ENCODE results near the gene USP12.

The USP12 gene

DNA sequence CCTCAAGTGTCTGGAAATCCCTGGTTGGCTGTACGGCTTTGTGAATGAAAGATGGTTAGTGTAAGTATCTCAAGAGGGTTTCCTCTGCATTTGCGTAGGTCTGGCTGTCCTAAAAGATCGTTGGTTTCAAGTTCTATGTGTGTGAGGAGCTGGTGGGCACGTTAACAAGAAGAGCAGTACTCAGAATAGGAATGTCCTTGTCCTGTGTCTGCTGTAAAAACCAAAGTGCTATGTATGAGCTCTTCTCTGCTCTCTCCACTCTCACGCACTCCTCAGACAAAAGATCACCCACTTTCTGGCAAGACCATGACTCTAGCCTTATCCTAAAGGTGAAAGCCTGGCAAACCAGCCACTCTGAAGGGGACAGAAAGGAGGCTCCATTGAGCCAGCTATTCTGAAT lies 39.1 kb downstream of the USP12 start:
- ChIA-PET POLR2A (no interaction called here), CTCF (interaction anchor here (0.7 kb wide), 1 partner anchor 87 kb away, joined by 3 read pairs; no protein-coding TSS in a partner anchor)
- TF ChIP-seq ZNF384 (IDR thresholded peaks at IDR 0.05): no peak
- no peak for TF ChIP-seq CTBP1 (IDR thresholded peaks at IDR 0.05; ENCODE audit: borderline replicate concordance)
- TF ChIP-seq FOXK2 (IDR thresholded peaks at IDR 0.05): no peak
- no peak for TF ChIP-seq NFRKB (IDR thresholded peaks at IDR 0.05)
- TF ChIP-seq ELF4 (IDR thresholded peaks at IDR 0.05): no peak
- no peak for TF ChIP-seq LEF1 (IDR thresholded peaks at IDR 0.05; ENCODE audit: borderline replicate concordance)
- TF ChIP-seq SP1 (IDR thresholded peaks at IDR 0.05): no peak
- no peak for TF ChIP-seq FOXA1 (IDR thresholded peaks at IDR 0.05)
- no peak for TF ChIP-seq ARNT (IDR thresholded peaks at IDR 0.05)
- TF ChIP-seq L3MBTL2 (conservative IDR thresholded peaks at IDR 0.05): no peak
- no peak for TF ChIP-seq HDGF (IDR thresholded peaks at IDR 0.05; ENCODE audit: borderline replicate concordance)
- no peak for TF ChIP-seq SUZ12 (IDR thresholded peaks at IDR 0.05)
- DNase-seq (ENCODE audit: extremely low spot score): no peak

DNA sequence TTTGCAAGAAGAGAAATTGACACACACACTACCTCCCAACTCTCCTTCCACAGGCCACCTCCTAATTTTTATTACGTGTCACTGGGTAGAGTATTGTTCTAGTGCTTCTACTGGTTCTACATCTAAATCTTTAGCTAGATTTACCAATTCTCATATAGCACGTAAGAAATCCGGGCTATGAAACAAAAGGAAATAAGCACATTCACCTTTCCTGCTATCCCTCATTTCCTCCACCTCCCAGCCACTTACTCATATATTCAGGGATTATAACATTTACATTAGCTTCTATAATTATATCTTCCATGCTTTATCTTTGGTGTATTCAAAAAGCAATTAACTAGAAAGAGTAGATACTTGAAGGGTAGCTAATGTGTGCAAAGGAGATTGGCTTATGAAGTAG lies 39.7 kb downstream of the USP12 start:
- ChIA-PET POLR2A (no interaction called here), CTCF (no interaction called here)
- TF ChIP-seq BHLHE40 (IDR thresholded peaks at IDR 0.05; ENCODE audit: borderline replicate concordance): no peak
- no peak for TF ChIP-seq L3MBTL2 (conservative IDR thresholded peaks at IDR 0.05)
- TF ChIP-seq ELF4 (IDR thresholded peaks at IDR 0.05): no peak
- no peak for TF ChIP-seq LEF1 (IDR thresholded peaks at IDR 0.05; ENCODE audit: borderline replicate concordance)
- TF ChIP-seq CTBP1 (IDR thresholded peaks at IDR 0.05; ENCODE audit: borderline replicate concordance): no peak
- no peak for TF ChIP-seq HDGF (IDR thresholded peaks at IDR 0.05; ENCODE audit: borderline replicate concordance)
- no peak for TF ChIP-seq ZNF384 (IDR thresholded peaks at IDR 0.05)
- TF ChIP-seq, protein P1, sequence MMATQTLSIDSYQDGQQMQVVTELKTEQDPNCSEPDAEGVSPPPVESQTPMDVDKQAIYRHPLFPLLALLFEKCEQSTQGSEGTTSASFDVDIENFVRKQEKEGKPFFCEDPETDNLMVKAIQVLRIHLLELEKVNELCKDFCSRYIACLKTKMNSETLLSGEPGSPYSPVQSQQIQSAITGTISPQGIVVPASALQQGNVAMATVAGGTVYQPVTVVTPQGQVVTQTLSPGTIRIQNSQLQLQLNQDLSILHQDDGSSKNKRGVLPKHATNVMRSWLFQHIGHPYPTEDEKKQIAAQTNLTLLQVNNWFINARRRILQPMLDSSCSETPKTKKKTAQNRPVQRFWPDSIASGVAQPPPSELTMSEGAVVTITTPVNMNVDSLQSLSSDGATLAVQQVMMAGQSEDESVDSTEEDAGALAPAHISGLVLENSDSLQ (IDR thresholded peaks at IDR 0.05): no peak
- TF ChIP-seq FOXA1 (IDR thresholded peaks at IDR 0.05): no peak
- TF ChIP-seq FOXK2 (IDR thresholded peaks at IDR 0.05): no peak
- TF ChIP-seq SP1 (IDR thresholded peaks at IDR 0.05): no peak
- TF ChIP-seq ARNT (IDR thresholded peaks at IDR 0.05): no peak
- no peak for TF ChIP-seq FOXM1 (IDR thresholded peaks at IDR 0.05; ENCODE audit: borderline replicate concordance)
- TF ChIP-seq TARDBP (IDR thresholded peaks at IDR 0.05): no peak
- no peak for TF ChIP-seq SUZ12 (IDR thresholded peaks at IDR 0.05)
- no peak for TF ChIP-seq NFRKB (IDR thresholded peaks at IDR 0.05)
- no peak for DNase-seq (ENCODE audit: extremely low spot score)

DNA sequence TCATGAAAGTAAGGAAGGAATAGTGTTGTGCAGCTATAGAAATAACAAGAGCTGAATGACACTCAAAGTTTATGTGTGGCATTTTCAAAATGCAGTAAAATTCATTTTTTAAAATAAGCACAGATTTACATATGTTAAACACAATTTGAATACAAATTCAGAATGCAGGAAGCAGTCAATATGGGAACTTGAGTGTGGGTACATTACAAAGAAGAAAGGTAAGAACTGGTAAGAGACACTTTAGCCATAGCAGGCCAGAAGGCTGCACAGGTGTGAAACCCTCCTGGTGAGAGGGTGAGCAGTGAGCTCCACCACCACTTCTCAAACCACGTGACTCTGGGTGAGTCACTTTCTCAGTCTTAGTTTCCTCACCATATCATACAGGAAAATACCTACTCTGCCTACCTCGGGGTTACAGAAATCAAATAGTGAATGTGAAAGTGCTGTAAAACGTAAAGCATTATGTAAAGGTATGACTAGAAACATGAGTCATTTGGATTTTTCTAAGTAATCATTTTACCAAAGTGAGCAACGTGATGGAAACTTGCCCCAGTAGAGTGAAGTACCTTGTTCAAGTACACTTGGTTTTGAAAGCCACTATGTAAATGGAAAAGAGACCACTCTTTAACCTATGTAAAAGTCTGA lies 40.5 kb downstream of the USP12 start:
- no peak for DNase-seq (ENCODE audit: extremely low spot score)
- ChIA-PET CTCF (no interaction called here), POLR2A (no interaction called here)
- TF ChIP-seq CTBP1 (IDR thresholded peaks at IDR 0.05; ENCODE audit: borderline replicate concordance) (no peak), FOXK2 (IDR thresholded peaks at IDR 0.05) (no peak), ZNF384 (IDR thresholded peaks at IDR 0.05) (no peak), NFRKB (IDR thresholded peaks at IDR 0.05) (no peak), LEF1 (IDR thresholded peaks at IDR 0.05; ENCODE audit: borderline replicate concordance) (no peak), FOXM1 (IDR thresholded peaks at IDR 0.05; ENCODE audit: borderline replicate concordance) (no peak), TARDBP (IDR thresholded peaks at IDR 0.05) (no peak), FOXA1 (IDR thresholded peaks at IDR 0.05) (no peak), SUZ12 (IDR thresholded peaks at IDR 0.05) (no peak), HDGF (IDR thresholded peaks at IDR 0.05; ENCODE audit: borderline replicate concordance) (no peak), ELF4 (IDR thresholded peaks at IDR 0.05) (no peak), BHLHE40 (IDR thresholded peaks at IDR 0.05; ENCODE audit: borderline replicate concordance) (no peak), L3MBTL2 (conservative IDR thresholded peaks at IDR 0.05) (no peak)
- TF ChIP-seq, protein P1 (IDR thresholded peaks at IDR 0.05): no peak

DNA sequence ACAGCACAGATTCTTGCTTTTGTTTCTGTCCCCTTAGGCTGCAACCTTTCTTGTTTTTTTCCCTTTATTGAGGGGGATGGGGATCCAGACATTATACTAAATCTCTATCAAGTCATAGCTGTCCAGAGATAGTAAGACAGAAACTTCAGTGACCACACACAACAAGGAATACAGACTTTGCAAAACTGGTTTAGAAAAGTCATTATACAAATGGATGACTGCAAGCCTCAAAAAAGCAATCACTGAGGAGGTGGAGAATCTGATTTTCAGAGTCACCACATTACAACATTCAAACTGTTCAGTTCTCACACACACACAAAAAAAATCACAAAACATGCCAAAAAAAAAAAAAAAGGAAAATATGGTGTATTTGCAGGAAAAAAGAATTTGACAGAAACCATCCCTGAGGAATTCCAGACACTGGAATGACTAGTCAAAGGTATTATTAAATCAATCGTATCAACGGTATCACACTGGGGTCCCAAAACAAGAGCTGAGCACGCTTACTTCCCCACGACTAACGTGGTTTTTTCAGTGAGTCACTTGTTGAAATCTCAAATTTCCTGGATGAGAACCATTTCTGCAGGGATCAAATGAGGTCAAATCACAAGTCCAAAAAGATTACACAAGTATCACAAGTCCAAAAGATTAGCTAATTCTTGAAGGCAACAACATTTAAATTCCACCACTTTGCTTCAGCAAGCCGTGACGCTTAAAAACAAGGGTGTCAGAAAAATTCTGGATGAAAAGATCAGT lies 41.2 kb downstream of the USP12 start:
- ChIA-PET POLR2A (no interaction called here), CTCF (no interaction called here)
- TF ChIP-seq, protein P1 (IDR thresholded peaks at IDR 0.05): no peak
- TF ChIP-seq ELF4 (IDR thresholded peaks at IDR 0.05): no peak
- no peak for TF ChIP-seq ARNT (IDR thresholded peaks at IDR 0.05)
- TF ChIP-seq LEF1 (IDR thresholded peaks at IDR 0.05; ENCODE audit: borderline replicate concordance): no peak
- no peak for TF ChIP-seq BHLHE40 (IDR thresholded peaks at IDR 0.05; ENCODE audit: borderline replicate concordance)
- TF ChIP-seq FOXA1 (IDR thresholded peaks at IDR 0.05): no peak
- no peak for TF ChIP-seq CTBP1 (IDR thresholded peaks at IDR 0.05; ENCODE audit: borderline replicate concordance)
- no peak for TF ChIP-seq SUZ12 (IDR thresholded peaks at IDR 0.05)
- TF ChIP-seq ZNF384 (IDR thresholded peaks at IDR 0.05): no peak
- no peak for TF ChIP-seq FOXK2 (IDR thresholded peaks at IDR 0.05)
- no peak for TF ChIP-seq SP1 (IDR thresholded peaks at IDR 0.05)
- TF ChIP-seq TARDBP (IDR thresholded peaks at IDR 0.05): no peak
- no peak for TF ChIP-seq HDGF (IDR thresholded peaks at IDR 0.05; ENCODE audit: borderline replicate concordance)
- TF ChIP-seq L3MBTL2 (conservative IDR thresholded peaks at IDR 0.05): no peak
- no peak for TF ChIP-seq FOXM1 (IDR thresholded peaks at IDR 0.05; ENCODE audit: borderline replicate concordance)
- no peak for TF ChIP-seq NFRKB (IDR thresholded peaks at IDR 0.05)
- no peak for DNase-seq (ENCODE audit: extremely low spot score)

DNA sequence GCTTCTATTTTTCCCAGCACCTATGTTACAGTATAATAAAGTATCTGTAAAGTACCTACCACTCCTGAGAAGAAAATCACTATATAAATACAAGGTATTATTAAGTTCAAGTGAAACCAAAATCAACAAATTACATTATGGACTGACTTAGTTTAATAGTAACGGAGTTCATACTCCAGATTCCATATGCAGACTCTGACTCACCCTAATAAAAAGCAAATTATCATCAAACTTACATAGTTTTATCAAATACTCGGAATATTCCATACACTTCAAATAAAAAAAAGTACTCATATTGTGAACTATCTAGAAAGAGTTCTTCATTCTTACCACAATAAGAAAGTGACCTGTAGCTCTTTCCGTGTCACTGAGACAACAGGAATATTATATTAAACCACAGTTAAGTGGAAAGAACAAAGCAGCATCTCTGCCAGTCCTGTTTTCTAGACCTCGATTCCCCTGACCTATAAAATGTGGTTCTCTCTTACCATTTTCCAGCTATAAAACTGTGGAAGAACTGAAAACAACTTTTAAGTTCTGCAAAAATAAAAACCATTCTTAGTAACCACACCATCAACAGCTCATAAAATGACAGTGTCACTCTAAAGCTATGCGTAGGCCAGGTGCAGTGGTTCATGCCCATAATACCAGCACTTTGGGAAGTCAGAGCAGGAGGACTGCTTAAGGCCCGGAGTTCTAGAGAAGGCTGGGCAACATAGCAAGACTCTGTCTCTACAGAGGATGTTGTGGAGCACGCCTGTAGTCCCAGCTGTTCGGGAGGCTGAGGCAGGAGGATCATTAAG lies 42.6 kb downstream of the USP12 start:
- ChIA-PET POLR2A (interaction anchor here (1.1 kb wide), 1 partner anchor 120 kb away, joined by 3 read pairs; no protein-coding TSS in a partner anchor), CTCF (interaction anchor here (1.2 kb wide), 1 partner anchor 134 kb away, joined by 4 read pairs; no protein-coding TSS in a partner anchor)
- DNase-seq (ENCODE audit: extremely low spot score): no peak
- no peak for TF ChIP-seq CTBP1 (IDR thresholded peaks at IDR 0.05; ENCODE audit: borderline replicate concordance)
- TF ChIP-seq LEF1 (IDR thresholded peaks at IDR 0.05; ENCODE audit: borderline replicate concordance): no peak
- TF ChIP-seq ZNF384 (IDR thresholded peaks at IDR 0.05): no peak
- no peak for TF ChIP-seq ARNT (IDR thresholded peaks at IDR 0.05)
- TF ChIP-seq FOXM1 (IDR thresholded peaks at IDR 0.05; ENCODE audit: borderline replicate concordance): no peak
- no peak for TF ChIP-seq TARDBP (IDR thresholded peaks at IDR 0.05)
- TF ChIP-seq L3MBTL2 (conservative IDR thresholded peaks at IDR 0.05): no peak

Measured in HEK293T (cell line).